ENCODE measurements around the gene CAMTA1.

The CAMTA1 gene

DNA sequence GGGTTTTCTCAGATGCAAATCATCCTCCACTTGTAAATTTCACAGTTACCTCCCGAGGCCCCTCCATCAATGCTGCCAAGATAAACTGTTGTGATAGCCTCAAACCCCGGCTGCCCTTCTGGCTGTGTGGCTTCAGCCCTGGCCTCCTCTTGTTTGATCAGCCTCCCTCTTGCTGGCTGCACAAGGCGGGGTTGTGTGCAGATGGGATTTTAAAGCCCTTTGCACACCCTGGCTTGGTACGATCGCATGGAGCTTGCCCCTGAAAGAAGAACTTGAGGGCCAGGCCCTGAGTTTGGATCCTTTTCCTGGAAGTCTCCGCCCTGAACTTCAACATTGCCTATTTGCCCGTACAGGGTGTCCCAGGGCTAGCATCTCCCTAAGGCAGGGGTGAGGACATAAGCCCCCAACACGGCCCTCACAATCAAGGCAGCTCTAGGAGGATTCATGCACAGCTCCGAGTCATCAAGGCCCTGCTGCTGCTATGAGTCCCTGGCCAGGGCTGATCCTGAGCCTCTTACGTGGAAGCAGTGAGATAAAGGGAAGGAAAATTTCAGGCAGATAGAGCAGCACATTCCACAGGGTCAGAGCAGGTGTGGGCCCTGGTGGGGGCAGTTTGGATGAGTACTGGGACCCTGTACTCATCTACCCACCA, 804.6 kb downstream of the CAMTA1 start:
- Histone ChIP-seq H3K9me3 (replicated peaks in 1 of 11) (no peaks in the 10 kb centered on the region), H4K20me1 (peaks cover 0 to 9% (median 0%) of the 10 kb centered on the region in 11 experiments; a peak in 2 of 22 replicates), H3K4me3 (no peak overlapping the region), H3K27ac (no peak overlapping the region), H3K9ac (0 out of 22 replicates have a peak overlapping the region, but pooled peaks of 1 of the 11 experiments have one; percentile 29), H3K27me3 (no peaks in the 10 kb centered on the region), H3K36me3 (no peaks in the 10 kb centered on the region), H3K4me1 (peaks cover 0 to 47% (median 28%) of the 10 kb centered on the region in 10 experiments; a peak in 15 of 20 replicates), H3K4me2 (peak overlapping the region in 7 of 11 experiments; percentile 35 to 65 (median 59); a peak in 13 of 22 replicates)
- no peak for TF ChIP-seq Cebpa-rat (IDR thresholded peaks at IDR 0.05)

DNA sequence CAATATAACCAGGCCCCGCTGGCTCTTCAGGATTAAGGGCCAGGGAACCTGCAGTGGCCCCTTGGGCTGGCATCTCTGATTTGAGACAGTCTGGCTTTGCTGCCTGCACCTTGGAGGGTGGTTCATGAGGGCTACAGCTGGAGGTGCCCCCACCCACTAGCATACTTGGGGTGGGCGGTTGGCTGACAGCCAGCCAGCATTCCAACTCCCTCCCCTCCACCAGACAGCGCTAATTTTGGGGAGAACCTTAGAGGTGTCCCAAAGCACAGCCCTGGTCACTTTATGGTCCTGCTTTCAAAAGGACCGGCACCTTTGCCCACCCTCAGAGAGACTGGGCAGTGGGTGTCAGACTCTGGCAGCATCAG, 805.2 kb downstream of the CAMTA1 start:
- H3K36me3 ChIP-seq = no peaks in the 10 kb centered on the region
- H4K20me1 ChIP-seq = peaks cover 0 to 9% (median 0%) of the 10 kb centered on the region in 11 experiments; a peak in 2 of 22 replicates
- no peak overlapping the region for H3K27ac ChIP-seq
- H3K27me3 ChIP-seq = no peaks in the 10 kb centered on the region
- 0 out of 22 replicates have a peak overlapping the region, but pooled peaks of 1 of the 11 experiments have one; percentile 29 for H3K9ac ChIP-seq
- peak overlapping the region; percentile 26 to 65 (median 55); a peak in 21 of 22 replicates for H3K4me2 ChIP-seq
- H3K4me3 ChIP-seq = no peak overlapping the region
- no peak for TF ChIP-seq Cebpa-rat (IDR thresholded peaks at IDR 0.05)
- H3K9me3 ChIP-seq (replicated peaks in 1 of 11) = no peaks in the 10 kb centered on the region
- peaks cover 0 to 50% (median 30%) of the 10 kb centered on the region in 10 experiments; a peak in 15 of 20 replicates for H3K4me1 ChIP-seq

DNA sequence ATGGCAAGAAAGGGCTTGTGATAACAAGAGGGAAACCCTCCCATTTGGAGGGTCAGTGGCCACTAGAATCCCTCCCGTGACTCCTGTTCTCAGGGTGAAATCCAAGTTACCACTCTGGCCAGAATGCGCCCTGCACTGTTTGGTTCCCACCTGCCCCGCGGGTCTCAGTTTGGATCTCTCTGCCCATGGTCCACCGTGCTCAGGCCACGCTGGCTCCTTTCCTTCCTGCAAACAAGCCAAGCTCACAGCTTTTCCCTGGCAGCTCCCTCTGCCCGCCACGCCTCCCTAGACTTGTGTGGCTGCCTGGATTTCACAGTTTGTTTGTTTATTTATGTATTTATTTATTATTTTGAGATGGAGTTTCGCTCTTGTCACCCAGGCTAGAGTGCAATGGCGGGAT, 806.3 kb downstream of the CAMTA1 start:
- Histone ChIP-seq H3K9me3 (replicated peaks in 1 of 11) (no peaks in the 10 kb centered on the region), H3K4me2 (peak overlapping the region in 2 of 11 experiments; percentile 62 to 65; a peak in 2 of 22 replicates), H3K36me3 (no peaks in the 10 kb centered on the region), H3K27me3 (no peaks in the 10 kb centered on the region), H3K9ac (no peak overlapping the region), H3K4me3 (no peak overlapping the region), H3K27ac (no peak overlapping the region), H4K20me1 (peaks cover 0 to 3% (median 0%) of the 10 kb centered on the region in 11 experiments; a peak in 2 of 22 replicates), H3K4me1 (peaks cover 0 to 48% (median 28%) of the 10 kb centered on the region in 10 experiments; a peak in 15 of 20 replicates)
- TF ChIP-seq Cebpa-rat (IDR thresholded peaks at IDR 0.05) = no peak

DNA sequence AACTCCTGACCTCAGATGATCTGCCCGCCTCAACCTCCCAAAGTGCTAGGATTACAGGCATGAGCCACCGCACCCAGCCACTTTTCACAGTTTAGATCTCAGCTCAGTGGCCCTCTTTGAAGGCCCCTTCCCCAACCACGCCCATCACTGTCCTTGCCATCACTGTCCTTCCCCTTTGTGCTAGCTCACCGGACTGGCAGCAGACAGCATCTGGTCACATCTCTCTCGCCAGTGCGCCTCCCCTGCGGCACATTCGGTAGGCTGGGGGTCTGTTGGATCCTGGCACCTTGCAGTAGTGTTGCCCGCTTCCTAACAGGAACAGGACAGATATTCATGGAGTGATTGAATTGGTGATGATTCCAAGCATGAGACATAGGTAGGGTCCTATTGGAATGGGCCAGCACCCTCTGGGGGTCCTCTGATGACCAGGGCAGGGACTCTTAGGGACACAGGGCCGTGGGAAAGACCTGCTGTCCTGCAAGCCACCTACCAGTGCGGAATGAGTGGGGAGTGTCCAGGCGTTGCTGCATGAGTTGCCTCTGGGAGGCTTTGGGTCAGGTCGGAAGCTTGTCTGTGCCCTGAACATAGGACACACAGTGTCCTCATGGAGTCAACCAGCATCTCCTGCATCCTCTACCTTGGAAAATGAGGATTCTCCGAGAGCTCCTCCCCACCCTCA, 807.0 kb downstream of the CAMTA1 start:
- H3K4me2 ChIP-seq = no peak overlapping the region
- no peaks in the 10 kb centered on the region for H3K27me3 ChIP-seq
- TF ChIP-seq Cebpa-rat (IDR thresholded peaks at IDR 0.05) = no peak
- no peak overlapping the region for H3K4me3 ChIP-seq
- H3K36me3 ChIP-seq = no peaks in the 10 kb centered on the region
- peaks cover 0 to 3% (median 0%) of the 10 kb centered on the region in 11 experiments; a peak in 1 of 22 replicates for H4K20me1 ChIP-seq
- no peak overlapping the region for H3K27ac ChIP-seq
- peaks cover 0 to 53% (median 32%) of the 10 kb centered on the region in 10 experiments; a peak in 15 of 20 replicates for H3K4me1 ChIP-seq
- no peak overlapping the region for H3K9ac ChIP-seq
- no peaks in the 10 kb centered on the region for H3K9me3 ChIP-seq (replicated peaks in 1 of 11)

DNA sequence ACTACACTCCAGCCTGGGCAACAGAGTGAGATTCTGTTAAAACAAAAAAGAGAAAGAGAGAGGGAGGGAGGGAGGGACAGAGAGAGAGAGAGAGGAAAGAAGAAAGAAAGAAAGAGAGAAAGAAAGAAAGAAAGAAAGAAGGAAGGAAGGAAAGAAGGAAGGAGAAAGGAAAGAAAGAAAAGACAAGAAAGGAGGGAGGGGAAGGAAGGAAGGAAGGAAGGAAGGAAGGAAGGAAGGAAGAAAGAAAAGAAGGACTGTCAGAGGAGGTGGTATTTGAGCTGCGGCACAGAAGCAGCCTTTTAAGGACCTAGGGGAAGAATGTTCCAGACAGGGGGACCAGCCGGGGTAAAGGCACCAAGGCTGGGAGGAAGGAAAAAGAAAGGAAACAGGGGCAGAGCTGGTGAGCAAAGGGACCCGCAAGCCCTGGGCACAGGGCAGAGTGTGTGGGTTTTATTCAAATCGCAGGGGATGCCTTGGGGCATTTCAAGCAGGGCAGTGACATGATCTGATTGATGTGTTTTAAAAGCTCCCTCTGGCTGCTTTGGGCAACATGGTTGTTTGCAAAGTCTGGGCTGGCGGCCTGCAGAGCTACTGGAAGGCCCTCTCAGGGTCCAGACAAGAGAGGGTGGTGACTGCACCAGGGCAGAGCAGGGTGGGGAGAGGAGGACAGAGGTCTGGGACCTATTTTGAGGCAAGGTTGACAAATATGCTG, 808.9 kb downstream of the CAMTA1 start:
- peaks cover 0 to 3% (median 0%) of the 10 kb centered on the region in 11 experiments; a peak in 1 of 22 replicates for H4K20me1 ChIP-seq
- peaks cover 0 to 45% (median 26%) of the 10 kb centered on the region in 10 experiments; a peak in 15 of 20 replicates for H3K4me1 ChIP-seq
- H3K9ac ChIP-seq = no peak overlapping the region
- H3K9me3 ChIP-seq (replicated peaks in 1 of 11) = peaks cover 0 to 4% (median 3%) of the 10 kb centered on the region in 11 experiments; a peak in 16 of 22 replicates
- H3K4me2 ChIP-seq = peak overlapping the region in 9 of 11 experiments; percentile 23 to 76 (median 66); a peak in 15 of 22 replicates
- no peaks in the 10 kb centered on the region for H3K36me3 ChIP-seq
- no peaks in the 10 kb centered on the region for H3K27me3 ChIP-seq
- TF ChIP-seq Cebpa-rat (IDR thresholded peaks at IDR 0.05) = no peak
- no peak overlapping the region for H3K27ac ChIP-seq
- H3K4me3 ChIP-seq = no peak overlapping the region

DNA sequence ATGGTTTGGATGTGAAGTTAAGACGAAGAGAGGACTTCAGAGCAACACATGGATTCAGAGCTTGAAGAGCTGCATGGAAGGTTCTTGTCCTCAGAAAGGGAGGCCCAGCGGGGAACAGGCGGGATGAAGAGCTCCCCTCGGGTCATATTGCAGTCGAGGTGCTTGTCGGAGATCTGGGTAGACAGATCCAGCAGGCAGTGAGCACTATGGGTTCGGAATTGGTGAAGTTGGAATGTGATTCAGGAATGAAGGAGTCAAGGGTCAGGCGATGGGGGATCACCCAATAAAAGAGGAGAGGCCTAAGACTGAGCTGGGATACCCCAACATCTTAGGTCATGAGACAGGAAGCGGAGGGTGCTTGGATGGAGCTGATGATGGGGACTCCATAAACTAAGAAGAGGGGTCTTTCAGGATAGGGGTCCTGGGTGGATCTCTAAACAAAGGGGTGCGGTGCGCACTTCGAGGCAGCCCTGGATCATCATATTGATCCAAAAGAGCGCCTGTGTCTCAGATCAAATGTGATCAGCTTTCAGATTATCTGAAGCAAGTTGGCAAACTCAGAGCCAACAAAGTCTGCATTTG, 809.6 kb downstream of the CAMTA1 start:
- Histone ChIP-seq H3K4me2 (peak overlapping the region in 8 of 11 experiments; percentile 40 to 76 (median 66); a peak in 15 of 22 replicates), H3K4me1 (peaks cover 0 to 45% (median 26%) of the 10 kb centered on the region in 10 experiments; a peak in 15 of 20 replicates), H3K9me3 (replicated peaks in 1 of 11) (peaks cover 0 to 6% (median 4%) of the 10 kb centered on the region in 11 experiments; a peak in 16 of 22 replicates), H3K27me3 (no peaks in the 10 kb centered on the region), H3K36me3 (no peaks in the 10 kb centered on the region), H3K27ac (no peak overlapping the region), H3K4me3 (no peak overlapping the region), H4K20me1 (0 out of 22 replicates have a peak, but pooled peaks cover 0 to 3% (median 0%) of the 10 kb centered on the region in 11 experiments), H3K9ac (no peak overlapping the region)
- no peak for TF ChIP-seq Cebpa-rat (IDR thresholded peaks at IDR 0.05)

DNA sequence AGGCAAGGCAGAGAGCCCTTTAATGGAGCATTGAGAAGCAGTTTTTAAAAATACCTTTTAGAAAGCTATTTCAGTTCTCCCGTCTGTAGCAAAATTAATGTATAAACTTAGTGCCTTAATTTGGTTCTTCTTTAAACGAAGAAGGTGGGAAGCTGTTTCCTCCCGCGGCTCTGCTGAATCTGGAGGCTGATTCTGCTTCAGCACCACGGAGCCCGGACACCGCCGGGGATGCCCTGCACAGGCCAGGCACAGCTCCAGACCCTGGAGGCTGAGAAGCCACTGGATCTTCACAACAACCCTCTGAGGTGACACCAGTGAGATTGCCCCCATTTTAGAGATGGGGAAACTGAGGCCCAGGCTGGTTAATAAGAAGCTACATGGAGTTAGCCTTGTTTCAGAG, 810.1 kb downstream of the CAMTA1 start:
- Histone ChIP-seq H3K4me1 (peaks cover 0 to 43% (median 24%) of the 10 kb centered on the region in 10 experiments; a peak in 15 of 20 replicates), H4K20me1 (0 out of 22 replicates have a peak, but pooled peaks cover 0 to 3% (median 0%) of the 10 kb centered on the region in 11 experiments), H3K27me3 (no peaks in the 10 kb centered on the region), H3K4me2 (peak overlapping the region in 2 of 11 experiments; percentile 66; a peak in 2 of 22 replicates), H3K9ac (no peak overlapping the region), H3K27ac (no peak overlapping the region), H3K36me3 (no peaks in the 10 kb centered on the region), H3K9me3 (replicated peaks in 1 of 11) (peaks cover 0 to 6% (median 4%) of the 10 kb centered on the region in 11 experiments; a peak in 16 of 22 replicates), H3K4me3 (no peak overlapping the region)
- no peak for TF ChIP-seq Cebpa-rat (IDR thresholded peaks at IDR 0.05)

Data from BLaER1 treated with 17β-estradiol and CSF1 and Interleukin-3, amounts not matched to agents 10 nM and 100 nM (cell line).